ENCODE results near the gene NTF4. TPM values are rescaled to one million over a fixed set of nuclear protein-coding genes. Genes with fewer than 3 reads are reported as not detected.

The NTF4 gene
- total RNA-seq, 1 experiment from 2014 or later: not detected

- peak; percentile 85 for DNase-seq (ENCODE audit: low spot score)
- intact Hi-C loops (cut with micrococcal nuclease; ENCODE audit: unreplicated experiment): no loop called here
- H3K9me3 ChIP-seq (ENCODE audit: low read depth, low read length, poor library complexity, severe bottlenecking): no peaks in the 10 kb centered on the region
- CTCF ChIA-PET: interaction anchor here (0.6 to 0.9 kb wide), 2 partner anchors 18 to 47 kb away, joined by 3 read pairs; no protein-coding TSS in a partner anchor
- TF ChIP-seq EZH2 (IDR thresholded peaks at IDR 0.05; ENCODE audit: borderline replicate concordance, low read depth, low read length, poor library complexity, severe bottlenecking): no peak
- TF ChIP-seq, protein P1, sequence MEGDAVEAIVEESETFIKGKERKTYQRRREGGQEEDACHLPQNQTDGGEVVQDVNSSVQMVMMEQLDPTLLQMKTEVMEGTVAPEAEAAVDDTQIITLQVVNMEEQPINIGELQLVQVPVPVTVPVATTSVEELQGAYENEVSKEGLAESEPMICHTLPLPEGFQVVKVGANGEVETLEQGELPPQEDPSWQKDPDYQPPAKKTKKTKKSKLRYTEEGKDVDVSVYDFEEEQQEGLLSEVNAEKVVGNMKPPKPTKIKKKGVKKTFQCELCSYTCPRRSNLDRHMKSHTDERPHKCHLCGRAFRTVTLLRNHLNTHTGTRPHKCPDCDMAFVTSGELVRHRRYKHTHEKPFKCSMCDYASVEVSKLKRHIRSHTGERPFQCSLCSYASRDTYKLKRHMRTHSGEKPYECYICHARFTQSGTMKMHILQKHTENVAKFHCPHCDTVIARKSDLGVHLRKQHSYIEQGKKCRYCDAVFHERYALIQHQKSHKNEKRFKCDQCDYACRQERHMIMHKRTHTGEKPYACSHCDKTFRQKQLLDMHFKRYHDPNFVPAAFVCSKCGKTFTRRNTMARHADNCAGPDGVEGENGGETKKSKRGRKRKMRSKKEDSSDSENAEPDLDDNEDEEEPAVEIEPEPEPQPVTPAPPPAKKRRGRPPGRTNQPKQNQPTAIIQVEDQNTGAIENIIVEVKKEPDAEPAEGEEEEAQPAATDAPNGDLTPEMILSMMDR (conservative IDR thresholded peaks at IDR 0.05; ENCODE audit: low read depth, low read length): peak; percentile 62
- H3K27me3 ChIP-seq (replicated peaks; ENCODE audit: insufficient read depth, low read depth, low read length, poor library complexity): no peaks in the 10 kb centered on the region
- peaks cover 10% of the 10 kb centered on the region for H3K36me3 ChIP-seq (ENCODE audit: insufficient read depth, low read length, poor library complexity, severe bottlenecking)
- peak overlapping the region; percentile 49 for H3K4me3 ChIP-seq (ENCODE audit: low read depth, low read length, poor library complexity, severe bottlenecking)
- H3K27ac ChIP-seq (ENCODE audit: low read depth, low read length, poor library complexity, severe bottlenecking): no peak overlapping the region
- POLR2A ChIA-PET (ENCODE audit: low non-redundant PET): no interaction called here
- BruUV-seq (replicated peaks): no TSS peak
- peaks cover 15% of the 10 kb centered on the region for H3K4me1 ChIP-seq (ENCODE audit: insufficient read depth, low read length, poor library complexity, severe bottlenecking)
Measured at GRCh38 chr19:49017666-49018351, 46.8 kb downstream of the NTF4 start.

GRCh38 chr19:49017041-49017665 lies 47.5 kb downstream of the NTF4 start, which contains the start of gene LHB:
Gene LHB, minus strand, starts transcription at chr19:49017091. Its CDS starts 10 bp downstream, at chr19:49017081.
- ChIA-PET CTCF (interaction anchor here (0.6 to 0.9 kb wide), 2 partner anchors 17 to 47 kb away, joined by 3 read pairs; no protein-coding TSS in a partner anchor), POLR2A (ENCODE audit: low non-redundant PET) (no interaction called here)
- H3K36me3 ChIP-seq (ENCODE audit: insufficient read depth, low read length, poor library complexity, severe bottlenecking): peaks cover 10% of the 10 kb centered on the region
- no TSS peak for BruUV-seq (replicated peaks)
- intact Hi-C loops (cut with micrococcal nuclease; ENCODE audit: unreplicated experiment): no loop called here
- TF ChIP-seq, protein P1 (conservative IDR thresholded peaks at IDR 0.05; ENCODE audit: low read depth, low read length): no peak
- no peak for TF ChIP-seq EZH2 (IDR thresholded peaks at IDR 0.05; ENCODE audit: borderline replicate concordance, low read depth, low read length, poor library complexity, severe bottlenecking)
- no peaks in the 10 kb centered on the region for H3K27me3 ChIP-seq (replicated peaks; ENCODE audit: insufficient read depth, low read depth, low read length, poor library complexity)
- H3K27ac ChIP-seq (ENCODE audit: low read depth, low read length, poor library complexity, severe bottlenecking): no peak within 1 kb of the TSS
- DNase-seq (ENCODE audit: low spot score): no peak
- H3K9me3 ChIP-seq (ENCODE audit: low read depth, low read length, poor library complexity, severe bottlenecking): no peaks in the 10 kb centered on the region
- peak within 1 kb of the TSS; percentile 49 for H3K4me3 ChIP-seq (ENCODE audit: low read depth, low read length, poor library complexity, severe bottlenecking)
- H3K4me1 ChIP-seq (ENCODE audit: insufficient read depth, low read length, poor library complexity, severe bottlenecking): peaks cover 15% of the 10 kb centered on the region

GRCh38 chr19:49016067-49016839 lies 48.4 kb downstream of the NTF4 start:
- TF ChIP-seq, protein P1 (conservative IDR thresholded peaks at IDR 0.05; ENCODE audit: low read depth, low read length): no peak
- TF ChIP-seq EZH2 (IDR thresholded peaks at IDR 0.05; ENCODE audit: borderline replicate concordance, low read depth, low read length, poor library complexity, severe bottlenecking): no peak
- ChIA-PET POLR2A (ENCODE audit: low non-redundant PET) (no interaction called here), CTCF (no interaction called here)
- Histone ChIP-seq H3K27me3 (replicated peaks; ENCODE audit: insufficient read depth, low read depth, low read length, poor library complexity) (no peaks in the 10 kb centered on the region), H3K27ac (ENCODE audit: low read depth, low read length, poor library complexity, severe bottlenecking) (no peak overlapping the region), H3K36me3 (ENCODE audit: insufficient read depth, low read length, poor library complexity, severe bottlenecking) (peaks cover 18% of the 10 kb centered on the region), H3K4me1 (ENCODE audit: insufficient read depth, low read length, poor library complexity, severe bottlenecking) (peaks cover 15% of the 10 kb centered on the region), H3K4me3 (ENCODE audit: low read depth, low read length, poor library complexity, severe bottlenecking) (no peak overlapping the region), H3K9me3 (ENCODE audit: low read depth, low read length, poor library complexity, severe bottlenecking) (no peaks in the 10 kb centered on the region)
- no peak for DNase-seq (ENCODE audit: low spot score)
- BruUV-seq (replicated peaks): no TSS peak
- intact Hi-C loops (cut with micrococcal nuclease; ENCODE audit: unreplicated experiment): no loop called here

All from A673 (cell line).